GM21381 (cell line): ENCODE results near the gene ITGA8.
"Not testable (repeated sequence)": the region's sequence is repeated elsewhere in the genome, so short reads cannot be mapped to it uniquely, and the experiment has no call there.

Experiments
- ATAC-seq: cut with Tn5 transposase; IDR thresholded peaks from one replicate; pipeline ENCODE4 v1.9.1; 2021; ENCODE audit warnings: mild to moderate bottlenecking, moderate library complexity; ENCODE audit not compliant: unreplicated experiment

The ITGA8 gene

GRCh38 chr10:15562578-15562977 lies 157.1 kb downstream of the ITGA8 start:
- no peak for ATAC-seq

- no peak for ATAC-seq
Measured at GRCh38 chr10:15562116-15562515, 157.6 kb downstream of the ITGA8 start.

- no peak for ATAC-seq
Measured at GRCh38 chr10:15558136-15558535, 161.6 kb downstream of the ITGA8 start.

- not testable (repeated sequence) for ATAC-seq
Measured at GRCh38 chr10:15557168-15557567, 162.6 kb downstream of the ITGA8 start.

- no peak for ATAC-seq
Measured at GRCh38 chr10:15550950-15551349, 168.8 kb downstream of the ITGA8 start.

GRCh38 chr10:15548331-15548730 lies 171.4 kb downstream of the ITGA8 start:
- ATAC-seq: no peak

- no peak for ATAC-seq
Measured at GRCh38 chr10:15546606-15547005, 173.1 kb downstream of the ITGA8 start.

- no peak for ATAC-seq
Measured at GRCh38 chr10:15545884-15546283, 173.8 kb downstream of the ITGA8 start.

- ATAC-seq: no peak
Measured at GRCh38 chr10:15545266-15545665, 174.5 kb downstream of the ITGA8 start.

- no peak for ATAC-seq
Measured at GRCh38 chr10:15543994-15544393, 175.7 kb downstream of the ITGA8 start.

- no peak for ATAC-seq
Measured at GRCh38 chr10:15542817-15543216, 176.9 kb downstream of the ITGA8 start.

- ATAC-seq: no peak
Measured at GRCh38 chr10:15541376-15541775, 178.3 kb downstream of the ITGA8 start.

GRCh38 chr10:15540727-15541126 lies 179.0 kb downstream of the ITGA8 start:
- ATAC-seq: no peak

GRCh38 chr10:15539262-15539661 lies 180.5 kb downstream of the ITGA8 start:
- no peak for ATAC-seq

GRCh38 chr10:15534928-15535538 lies 184.7 kb downstream of the ITGA8 start:
- ATAC-seq: not testable (repeated sequence)

GRCh38 chr10:15531927-15532722 lies 187.6 kb downstream of the ITGA8 start:
- ATAC-seq: no peak

- ATAC-seq: no peak
Measured at GRCh38 chr10:15528859-15529239, 190.9 kb downstream of the ITGA8 start.

- no peak for ATAC-seq
Measured at GRCh38 chr10:15526754-15527153, 193.0 kb downstream of the ITGA8 start.

- no peak for ATAC-seq
Measured at GRCh38 chr10:15521328-15521903, 198.3 kb downstream of the ITGA8 start.

- no peak for ATAC-seq
Measured at GRCh38 chr10:15518250-15518649, 201.5 kb downstream of the ITGA8 start.

GRCh38 chr10:15516256-15517085 lies 203.3 kb downstream of the ITGA8 start:
- no peak for ATAC-seq
